Prostate gland (tissue), 2 donors: ENCODE results near the gene INPP4B.

Experiments
- CTCF ChIP-seq, 4 experiments: fragments of 200-600 bp in 2 of 4; fragments of 450-650 bp in 2 of 4; sonication (generic) in 2 of 4; IDR thresholded peaks; 1 replicate in 3 of 4; 2 replicates in 1 of 4; pipeline ENCODE4 v1.5.1; 2016 to 2019; ENCODE audit warnings: antibody characterized with exemption in 4 of 4, mild to moderate bottlenecking in 2 of 4, moderate library complexity in 2 of 4
- POLR2A ChIP-seq: fragments of 450-650 bp; IDR thresholded peaks from one replicate; pipeline ENCODE4 v1.6.1; 2016; ENCODE audit warnings: antibody characterized with exemption, mild to moderate bottlenecking
- POLR2AphosphoS5 ChIP-seq: sonication (generic); formaldehyde crosslinking; IDR thresholded peaks from one replicate; pipeline ENCODE4 v1.6.1; 2017; ENCODE audit warnings: antibody characterized with exemption

- TF ChIP-seq CTCF (IDR thresholded peaks at IDR 0.05) = no peak
- TF ChIP-seq POLR2A = no peak
- no peak for TF ChIP-seq POLR2AphosphoS5
These were observed 806.1 kb downstream of the INPP4B start for GRCh38 chr4:142040043-142040442.
